Endothelial cell of umbilical vein (primary cell): ENCODE data around the gene LEMD1. TPM values are rescaled to one million over a fixed set of nuclear protein-coding genes. Genes with fewer than 3 reads are reported as not detected.

Experiments used
- BruUV-seq: library from RNA; stranded (reverse); fragments of 400-500 nt; replicated peaks from 2 replicates; lab custom pipeline; 2021; lab: Mats Ljungman, UMichigan
- CTCF ChIA-PET: fragments of 300-600, 350-600 bp; sonication (Branson Sonifier 250); formaldehyde crosslinking; loops from one replicate; lab custom pipeline; 2021; ENCODE audit warnings: antibody characterized with exemption, inconsistent platforms; lab: Charles Lee
- POLR2A ChIA-PET: fragments of 300-600, 350-600 bp; sonication (Branson Sonifier 250); formaldehyde crosslinking; loops from one replicate; lab custom pipeline; 2021; ENCODE audit warnings: antibody characterized with exemption, inconsistent platforms; lab: Charles Lee
- DNase-seq: peaks from one replicate; pipeline ENCODE4 v3.0.0-alpha.2; 2011; ENCODE audit warnings: low read depth, low spot score
- FAIRE-seq: peaks from 2 replicates; lab custom pipeline; 2011; peaks lifted over from hg19 to GRCh38; lab: Jason Lieb, UNC
- H2AFZ ChIP-seq: 2 replicates; pipeline ENCODE4 v1.6.0; 2012; ENCODE audit warnings: low read depth, low read length, control low read depth, inconsistent platforms
- H3K27ac ChIP-seq: 2 replicates; pipeline ENCODE4 v1.5.1; 2011; ENCODE audit warnings: low read depth, mild to moderate bottlenecking, control low read depth, low read length, moderate library complexity; ENCODE audit not compliant: insufficient read depth
- H3K27me3 ChIP-seq, 2 experiments: 2 replicates each; pipeline versions ENCODE4 v1.6.0 to v1.6.1; 2011; ENCODE audit warnings: low read length in 2 of 2, mixed read lengths in 1 of 2; ENCODE audit not compliant: control insufficient read depth in 2 of 2, insufficient read depth in 2 of 2
- H3K36me3 ChIP-seq, 2 experiments: 2 replicates in 1 of 2; 3 replicates in 1 of 2; pipeline ENCODE4 v1.5.1; 2011; ENCODE audit warnings: low read length in 2 of 2, mild to moderate bottlenecking in 1 of 2, moderate library complexity in 1 of 2; ENCODE audit not compliant: control insufficient read depth in 2 of 2, insufficient read depth in 2 of 2; ENCODE audit errors: extremely low read depth in 1 of 2
- H3K4me1 ChIP-seq: 3 replicates; pipeline ENCODE4 v1.5.1; 2011; ENCODE audit warnings: mild to moderate bottlenecking, low read length; ENCODE audit not compliant: control insufficient read depth, insufficient read depth; ENCODE audit errors: extremely low read depth
- H3K4me2 ChIP-seq: 2 replicates; pipeline ENCODE4 v1.6.1; 2011; ENCODE audit warnings: low read length, control low read depth, mixed read lengths; ENCODE audit not compliant: insufficient read depth
- H3K4me3 ChIP-seq, 3 experiments: fragments of 200-600 bp in 1 of 3; sonication (generic), shearing (Covaris generic) in 1 of 3; replicated peaks in 1 of 3; 2 replicates each; pipeline ENCODE4 v1.5.1; 2011 to 2016; ENCODE audit warnings: control low read depth in 3 of 3, low read length in 3 of 3, mild to moderate bottlenecking in 2 of 3, inconsistent platforms in 1 of 3, low read depth in 1 of 3, moderate library complexity in 1 of 3; ENCODE audit not compliant: insufficient read depth in 1 of 3
- H3K79me2 ChIP-seq: 2 replicates; pipeline ENCODE4 v1.6.0; 2012; ENCODE audit warnings: low read length, inconsistent platforms; ENCODE audit not compliant: control insufficient read depth, insufficient read depth
- H3K9ac ChIP-seq: replicated peaks from 2 replicates; pipeline ENCODE3; 2011; ENCODE audit warnings: low read length, control low read depth; ENCODE audit not compliant: insufficient read depth; ENCODE audit errors: extremely low read depth
- H3K9me1 ChIP-seq: replicated peaks from 3 replicates; pipeline ENCODE4 v1.6.0; 2011; ENCODE audit warnings: mild to moderate bottlenecking, low read length; ENCODE audit not compliant: control insufficient read depth, insufficient read depth; ENCODE audit errors: extremely low read depth
- H3K9me3 ChIP-seq: replicated peaks from 2 replicates; pipeline ENCODE4 v1.5.1; 2012; ENCODE audit warnings: low read length, inconsistent platforms; ENCODE audit not compliant: control insufficient read depth, insufficient read depth
- H4K20me1 ChIP-seq: replicated peaks from 2 replicates; pipeline ENCODE3; 2011; ENCODE audit warnings: mild to moderate bottlenecking, low read length; ENCODE audit not compliant: control insufficient read depth, insufficient read depth; ENCODE audit errors: extremely low read depth
- CTCF ChIP-seq, 2 donors: IDR thresholded peaks; 1 replicate in 1 of 2; 2 replicates in 1 of 2; pipeline ENCODE4 v1.5.1; 2011; ENCODE audit warnings: low read length in 2 of 2, mild to moderate bottlenecking in 2 of 2, moderate library complexity in 2 of 2, control low read depth in 1 of 2, inconsistent platforms in 1 of 2, low read depth in 1 of 2; ENCODE audit not compliant: insufficient read depth in 1 of 2; ENCODE audit errors: extremely low read depth in 1 of 2
- EZH2 ChIP-seq: IDR thresholded peaks from 2 replicates; pipeline ENCODE4 v1.6.1; 2012; ENCODE audit warnings: borderline replicate concordance, low read depth, mild to moderate bottlenecking, moderate library complexity, low read length, inconsistent platforms; ENCODE audit not compliant: severe bottlenecking
- FOS ChIP-seq: IDR thresholded peaks from 2 replicates; pipeline ENCODE4 v1.6.1; 2011; ENCODE audit warnings: mild to moderate bottlenecking, low read length, moderate library complexity, borderline replicate concordance; ENCODE audit not compliant: insufficient read depth
- GATA2 ChIP-seq: IDR thresholded peaks from 2 replicates; pipeline ENCODE4 v1.7.0; 2011; ENCODE audit warnings: low read depth, mild to moderate bottlenecking, moderate library complexity, mixed read lengths, low read length; ENCODE audit not compliant: insufficient read length, insufficient read depth
- JUN ChIP-seq: IDR thresholded peaks from 2 replicates; pipeline ENCODE4 v1.6.1; 2011; ENCODE audit warnings: borderline replicate concordance, low read depth; ENCODE audit not compliant: insufficient read length, insufficient read depth
- MAX ChIP-seq: IDR thresholded peaks from 2 replicates; pipeline ENCODE4 v1.6.1; 2011; ENCODE audit not compliant: insufficient read depth, insufficient read length
- MYC ChIP-seq: IDR thresholded peaks from one replicate; pipeline ENCODE4 v1.6.1; 2011; ENCODE audit warnings: mild to moderate bottlenecking, low read depth, low read length
- POLR2A ChIP-seq: IDR thresholded peaks from 2 replicates; pipeline ENCODE4 v1.6.1; 2012; ENCODE audit warnings: low read depth, mild to moderate bottlenecking, control low read depth, low read length
- POLR2AphosphoS5 ChIP-seq: IDR thresholded peaks from 2 replicates; pipeline ENCODE4 v1.6.1; 2012; ENCODE audit warnings: low read depth, mild to moderate bottlenecking, control low read depth, low read length, moderate library complexity; ENCODE audit not compliant: insufficient read depth
- dilution Hi-C: fragments of 300-500 bp; cut with MboI; formaldehyde crosslinking; loops from one replicate; pipeline ENCODE4 v1.15.0; 2019; ENCODE audit warnings: low sequenced_read_pairs; ENCODE audit not compliant: extremely low pct_ligation_motif_present
- intact Hi-C: fragments of 100-400 bp; cut with micrococcal nuclease; formaldehyde crosslinking; loops from one replicate; pipeline ENCODE4 v1.10.0; 2022
- polyA plus RNA-seq, 4 experiments: library from polyadenylated mRNA; depleted of rRNA in 3 of 4; stranded (reverse) in 3 of 4; unstranded in 1 of 4; fragments of >200 nt; gene quantifications; 2 replicates each; pipeline versions ENCODE4 v1.2.1 to v1.2.3, GENCODE V29; 2011 to 2012; ENCODE audit warnings: missing spikeins in 1 of 4
- total RNA-seq: library from RNA; stranded (reverse); gene quantifications from 2 replicates; pipeline ENCODE4 v1.2.3, GENCODE V29; 2021

The LEMD1 gene
- total and polyA plus RNA-seq, 2 donors (not counting 3 experiments of a cell fraction or from before 2014, with no cell fraction given), result not detected

- dilution Hi-C loops, result no loop called here
- FAIRE-seq, result no peak
- BruUV-seq, result no TSS peak
These were observed 42.8 kb downstream of the LEMD1 start for GRCh38 chr1:205379056-205379455.

GRCh38 chr1:205377355-205377754, 44.5 kb downstream of the LEMD1 start:
- Histone ChIP-seq H3K4me2 (no peak overlapping the region), H3K4me3 (no peak overlapping the region), H3K4me1 (no peaks in the 10 kb centered on the region), H3K9ac (no peak overlapping the region), H3K36me3 (no peaks in the 10 kb centered on the region), H3K27me3 (peaks cover 26 to 30% of the 10 kb centered on the region in 2 experiments), H3K79me2 (no peaks in the 10 kb centered on the region), H3K9me1 (no peaks in the 10 kb centered on the region), H3K9me3 (no peaks in the 10 kb centered on the region), H3K27ac (no peak overlapping the region), H4K20me1 (no peaks in the 10 kb centered on the region), H2AFZ (no peak overlapping the region)
- CTCF ChIA-PET, result no interaction called here
- intact Hi-C loops (no loop called here), dilution Hi-C loops (no loop called here)
- no peak for TF ChIP-seq FOS
- no peak for TF ChIP-seq MAX
- TF ChIP-seq POLR2A, result no peak
- no peak for TF ChIP-seq MYC
- no peak for TF ChIP-seq CTCF (IDR thresholded peaks at IDR 0.05; ENCODE audit: extremely low read depth in 1 of 2, insufficient read depth in 1 of 2, low read depth in 1 of 2, low read length in 2 of 2)
- TF ChIP-seq POLR2AphosphoS5, result no peak
- TF ChIP-seq EZH2, result no peak
- TF ChIP-seq JUN, result no peak
- no peak for TF ChIP-seq GATA2
- no TSS peak for BruUV-seq
- no peak for DNase-seq
- POLR2A ChIA-PET, result no interaction called here
- no peak for FAIRE-seq

More at GRCh38 chr1:205379056-205379455, 42.8 kb downstream of the LEMD1 start:
- peaks cover 9 to 16% of the 10 kb centered on the region in 2 experiments for H3K27me3 ChIP-seq
- H3K36me3 ChIP-seq, result no peaks in the 10 kb centered on the region
- H3K27ac ChIP-seq, result no peak overlapping the region
- DNase-seq, result no peak
- POLR2A ChIA-PET, result no interaction called here
- H3K9me1 ChIP-seq, result no peaks in the 10 kb centered on the region
- H3K4me1 ChIP-seq, result no peaks in the 10 kb centered on the region
- TF ChIP-seq GATA2, result no peak
- intact Hi-C loops, result no loop called here
- CTCF ChIA-PET, result interaction anchor here (1.5 kb wide), 1 partner anchor 106 kb away, joined by 5 read pairs; no protein-coding TSS in a partner anchor
- no peak overlapping the region for H3K4me3 ChIP-seq
- no peaks in the 10 kb centered on the region for H3K79me2 ChIP-seq
- H4K20me1 ChIP-seq, result no peaks in the 10 kb centered on the region
- no peak overlapping the region for H2AFZ ChIP-seq
- no peak overlapping the region for H3K9ac ChIP-seq
- H3K4me2 ChIP-seq, result no peak overlapping the region
- H3K9me3 ChIP-seq, result no peaks in the 10 kb centered on the region
